Measurements from ENCODE around the gene SPANXA2. TPM values are rescaled to one million over a fixed set of nuclear protein-coding genes. Genes with fewer than 3 reads are reported as not detected.
"Not testable (repeated sequence)": the region's sequence is repeated elsewhere in the genome, so short reads cannot be mapped to it uniquely, and the experiment has no call there.

The SPANXA2 gene, protein sequence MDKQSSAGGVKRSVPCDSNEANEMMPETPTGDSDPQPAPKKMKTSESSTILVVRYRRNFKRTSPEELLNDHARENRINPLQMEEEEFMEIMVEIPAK
- not detected in 2 replicates for total RNA-seq

DNA sequence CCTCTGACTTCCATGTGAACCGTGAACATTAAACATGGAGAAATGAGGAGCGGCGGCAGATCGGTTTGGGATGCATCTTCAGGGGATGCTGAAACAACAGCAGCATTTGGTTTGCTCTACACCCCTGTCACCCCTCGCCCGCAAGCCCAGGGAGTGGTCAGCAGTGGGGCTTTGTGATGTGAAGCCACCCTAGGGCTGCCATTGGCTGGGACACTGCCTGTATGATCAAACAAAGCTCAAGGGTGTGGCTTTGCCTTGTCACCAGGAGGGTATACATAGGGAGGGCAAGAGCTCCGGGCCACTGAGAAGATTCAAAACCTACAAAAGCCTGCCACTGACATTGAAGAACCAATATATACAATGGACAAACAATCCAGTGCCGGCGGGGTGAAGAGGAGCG lies at the start of gene SPANXA2:
Gene SPANXA2 (plus strand): TSS at position 301 of the 400 bp plus-strand sequence. CDS start 60 bp downstream, at position 361.
- not testable (repeated sequence) for DNase-seq

GRCh38 chrX:141542551-141542950 lies 47.0 kb upstream of the SPANXA2 start:
- not testable (repeated sequence) for DNase-seq

DNA sequence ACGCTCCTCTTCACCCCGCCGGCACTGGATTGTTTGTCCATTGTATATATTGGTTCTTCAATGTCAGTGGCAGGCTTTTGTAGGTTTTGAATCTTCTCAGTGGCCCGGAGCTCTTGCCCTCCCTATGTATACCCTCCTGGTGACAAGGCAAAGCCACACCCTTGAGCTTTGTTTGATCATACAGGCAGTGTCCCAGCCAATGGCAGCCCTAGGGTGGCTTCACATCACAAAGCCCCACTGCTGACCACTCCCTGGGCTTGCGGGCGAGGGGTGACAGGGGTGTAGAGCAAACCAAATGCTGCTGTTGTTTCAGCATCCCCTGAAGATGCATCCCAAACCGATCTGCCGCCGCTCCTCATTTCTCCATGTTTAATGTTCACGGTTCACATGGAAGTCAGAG lies 4.9 kb upstream of the SPANXA2 start, which contains the start of gene SPANXA1:
Gene SPANXA1 (minus strand): TSS at position 101 of the 400 bp plus-strand sequence. CDS start 60 bp downstream, at position 41.
- not testable (repeated sequence) for DNase-seq

DNA sequence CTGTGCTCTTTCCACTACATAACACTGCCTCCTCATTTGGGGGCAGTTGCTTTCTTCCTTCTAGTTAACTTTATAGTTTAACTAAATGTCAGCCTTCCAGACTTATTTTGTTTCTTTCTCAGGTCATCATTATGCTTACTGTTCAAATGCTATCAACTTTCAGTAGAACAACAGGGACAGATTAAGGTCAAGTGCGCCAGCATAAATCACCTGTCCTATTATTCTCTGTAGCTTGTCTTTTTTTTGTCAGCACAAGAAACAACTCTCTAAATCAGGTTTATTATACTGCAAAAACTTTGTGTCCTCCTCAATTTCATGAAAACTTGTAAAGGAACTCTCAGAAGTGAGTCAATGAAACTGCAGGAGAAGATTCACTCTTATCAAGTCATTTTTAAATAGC lies 19.6 kb downstream of the SPANXA2 start:
- DNase-seq: no peak

- DNase-seq: no peak
Observed at GRCh38 chrX:141619336-141619735, 29.8 kb downstream of the SPANXA2 start.

- DNase-seq: no peak
Observed at GRCh38 chrX:141632124-141632523, 42.6 kb downstream of the SPANXA2 start.

- no peak for DNase-seq
Observed at GRCh38 chrX:141638550-141638949, 49.0 kb downstream of the SPANXA2 start.

Other genes with a start within 250 kb of the SPANXA2 start
- not detected in 2 replicates for gene SPANXA1, start 5.0 kb upstream of the SPANXA2 start, total RNA-seq
- not detected in 2 replicates for gene SPANXD, start 109.0 kb downstream of the SPANXA2 start, total RNA-seq
- not detected in 2 replicates for gene MAGEC3, start 248.6 kb downstream of the SPANXA2 start, total RNA-seq